Aorta (tissue), 5 donors: Measurements from ENCODE around the gene OR4B1. TPM values are rescaled to one million over a fixed set of nuclear protein-coding genes. Genes with fewer than 3 reads are reported as not detected.
A peak's percentile ranks its signal among the peaks of the same experiment; 100 is the strongest.

Source experiments
- ATAC-seq: fragments of 200-7000 bp; cut with Tn5 transposase; one replicate; pipeline ENCODE4 v1.9.1; 2022; ENCODE audit warnings: moderate library complexity; ENCODE audit not compliant: low FRiP score
- DNase-seq, 2 donors: peaks; one replicate each; pipeline ENCODE4 v3.0.0-alpha.2; 2020
- H3K27ac ChIP-seq, 2 donors: one replicate each; pipeline ENCODE4 v1.5.1; 2013; ENCODE audit warnings: low read length in 2 of 2, mild to moderate bottlenecking in 2 of 2, moderate library complexity in 2 of 2, control low read depth in 1 of 2, inconsistent platforms in 1 of 2, low read depth in 1 of 2
- H3K27me3 ChIP-seq, 2 donors: one replicate each; pipeline ENCODE4 v1.6.1; 2013; ENCODE audit warnings: control low read depth in 1 of 2, low read length in 1 of 2, mild to moderate bottlenecking in 1 of 2, moderate library complexity in 1 of 2; ENCODE audit not compliant: insufficient read depth in 2 of 2, control insufficient read depth in 1 of 2
- H3K36me3 ChIP-seq, 2 donors: one replicate each; pipeline ENCODE4 v1.6.1; 2013; ENCODE audit warnings: control low read depth in 1 of 2, low read length in 1 of 2, mild to moderate bottlenecking in 1 of 2; ENCODE audit not compliant: insufficient read depth in 2 of 2, control insufficient read depth in 1 of 2
- H3K4me1 ChIP-seq, 2 donors: one replicate each; pipeline ENCODE4 v1.6.1; 2013; ENCODE audit warnings: low read length in 2 of 2, control low read depth in 1 of 2, mild to moderate bottlenecking in 1 of 2, moderate library complexity in 1 of 2; ENCODE audit not compliant: insufficient read depth in 2 of 2, control insufficient read depth in 1 of 2
- H3K4me3 ChIP-seq, 2 donors: one replicate each; pipeline ENCODE4 v1.5.1; 2013; ENCODE audit warnings: low read length in 2 of 2, control low read depth in 1 of 2, mild to moderate bottlenecking in 1 of 2
- H3K9me3 ChIP-seq: one replicate; pipeline ENCODE4 v1.6.1; 2013; ENCODE audit warnings: mild to moderate bottlenecking, low read length; ENCODE audit not compliant: control insufficient read depth
- WGBS, 2 donors: extraction: QIAGEN DNeasy Blood & Tissue Kit; methylation state at CpG; one replicate each; pipeline ENCODE4 v1.1.7; 2013; 5-methylcytosine and 5-hydroxymethylcytosine counted together
- intact Hi-C, 2 donors: fragments of 100-400 bp; cut with DNase I; formaldehyde crosslinking; loops; one replicate each; pipeline versions ENCODE4 v1.14.2 to v1.15.0; 2022
- long read RNA-seq, 2 donors: library from polyadenylated mRNA; unstranded; transcript quantifications; one replicate each; pipeline ENCODE4 v2.0.0, GENCODE V29; 2020 to 2021
- polyA plus RNA-seq, 2 donors: library from polyadenylated mRNA; stranded (reverse); fragments of 200-250 nt; gene quantifications; one replicate each; pipeline ENCODE4 v1.2.3, GENCODE V29; 2013
- total RNA-seq, 2 donors: library from RNA; stranded (reverse); fragmentation: NEBNext Ultra II Directional; extraction: Animal tissue kit (Norgen Biotek cat#: 25700); gene quantifications; one replicate each; pipeline ENCODE4 v1.2.1, GENCODE V29; 2021
- donor health status: healthy with polysubstance abuse.
- donor health status: Bipolar disorder and iron deficiency.
- donor health status: DM: no; HTN: no; CAD: no.
- donor health status: DM: no; HTN: no; CAD: no.
- donor health status: DM: yes; HTN: yes; CAD: no.

Gene OR4B1
- not detected for total RNA-seq
- polyA plus RNA-seq: not detected
- long read RNA-seq, donor 1: 0 reads
- long read RNA-seq, donor 2: 0 reads

GRCh38 chr11:48216510-48216909 lies at the start of gene OR4B1:
Gene OR4B1 (plus strand): TSS chr11:48216810. CDS start chr11:48216810, 0 bp downstream.
- intact Hi-C loops: no loop called here
- H3K9me3 ChIP-seq: peaks cover 3% of the 10 kb centered on the region
- no peak within 1 kb of the TSS for H3K27ac ChIP-seq
- H3K4me3 ChIP-seq: no peak within 1 kb of the TSS
- no peak for ATAC-seq
- H3K27me3 ChIP-seq: no peaks in the 10 kb centered on the region
- H3K4me1 ChIP-seq: no peaks in the 10 kb centered on the region
- 45 to 81% methylated on average over 2 of the region's 2 CpGs for WGBS, 2 donors
- no peak for DNase-seq
- H3K36me3 ChIP-seq: no peaks in the 10 kb centered on the region

- no peak overlapping the region for H3K4me3 ChIP-seq
- H3K27me3 ChIP-seq: no peaks in the 10 kb centered on the region
- no peak for ATAC-seq
- no peak for DNase-seq
- no peaks in the 10 kb centered on the region for H3K9me3 ChIP-seq
- no peaks in the 10 kb centered on the region for H3K4me1 ChIP-seq
- intact Hi-C loops: no loop called here
- peaks cover 0 to 3% of the 10 kb centered on the region in 2 donors for H3K36me3 ChIP-seq
- no peak overlapping the region for H3K27ac ChIP-seq
- 81 to 88% methylated on average over 6 of the region's 6 CpGs for WGBS, 2 donors
These were observed 49.2 kb upstream of the OR4B1 start for GRCh38 chr11:48167380-48167779.

GRCh38 chr11:48168815-48169214 lies 47.8 kb upstream of the OR4B1 start:
- Histone ChIP-seq H3K27me3 (no peaks in the 10 kb centered on the region), H3K27ac (no peak overlapping the region), H3K4me1 (no peaks in the 10 kb centered on the region), H3K36me3 (peaks cover 0 to 3% of the 10 kb centered on the region in 2 donors), H3K4me3 (no peak overlapping the region), H3K9me3 (no peaks in the 10 kb centered on the region)
- intact Hi-C loops: no loop called here
- ATAC-seq (no peak), DNase-seq (no peak)
- WGBS, 2 donors: 89 to 92% methylated on average over 6 of the region's 6 CpGs

GRCh38 chr11:48169259-48169658 lies 47.4 kb upstream of the OR4B1 start:
- no peak overlapping the region for H3K27ac ChIP-seq
- H3K9me3 ChIP-seq: no peaks in the 10 kb centered on the region
- ATAC-seq (no peak), DNase-seq (no peak)
- H3K36me3 ChIP-seq: no peaks in the 10 kb centered on the region
- no peak overlapping the region for H3K4me3 ChIP-seq
- 62 to 74% methylated on average over 6 of the region's 6 CpGs for WGBS, 2 donors
- no peaks in the 10 kb centered on the region for H3K27me3 ChIP-seq
- intact Hi-C loops: no loop called here
- H3K4me1 ChIP-seq: no peaks in the 10 kb centered on the region

- DNase-seq (peak in 1 of 2 donors; percentile 52), ATAC-seq (no peak)
- Histone ChIP-seq H3K4me3 (no peak overlapping the region), H3K27ac (no peak overlapping the region), H3K27me3 (no peaks in the 10 kb centered on the region), H3K4me1 (no peaks in the 10 kb centered on the region), H3K9me3 (no peaks in the 10 kb centered on the region), H3K36me3 (no peaks in the 10 kb centered on the region)
- intact Hi-C loops: no loop called here
- 58 to 68% methylated on average over 7 of the region's 7 CpGs for WGBS, 2 donors
These were observed 46.9 kb upstream of the OR4B1 start for GRCh38 chr11:48169717-48170116.

GRCh38 chr11:48170241-48171233 lies 46.1 kb upstream of the OR4B1 start:
- peak in 1 of 2 donors; percentile 50 for DNase-seq
- H3K27me3 ChIP-seq: no peaks in the 10 kb centered on the region
- H3K4me1 ChIP-seq: no peaks in the 10 kb centered on the region
- peak; percentile 49 for ATAC-seq
- no peaks in the 10 kb centered on the region for H3K9me3 ChIP-seq
- intact Hi-C loops: no loop called here
- 37 to 44% methylated on average over 10 of the region's 10 CpGs for WGBS, 2 donors
- no peaks in the 10 kb centered on the region for H3K36me3 ChIP-seq
- no peak overlapping the region for H3K4me3 ChIP-seq
- no peak overlapping the region for H3K27ac ChIP-seq

GRCh38 chr11:48172818-48173609 lies 43.6 kb upstream of the OR4B1 start:
- Histone ChIP-seq H3K36me3 (no peaks in the 10 kb centered on the region), H3K27ac (no peak overlapping the region), H3K4me3 (no peak overlapping the region), H3K4me1 (no peaks in the 10 kb centered on the region), H3K27me3 (no peaks in the 10 kb centered on the region), H3K9me3 (no peaks in the 10 kb centered on the region)
- 24 to 25% methylated on average over 14 of the region's 14 CpGs for WGBS, 2 donors
- ATAC-seq (peak; percentile 81), DNase-seq (peak; percentile 75 to 81)
- intact Hi-C loops: no loop called here

- no peak for ATAC-seq
- no peak for DNase-seq
- 72 to 78% methylated on average over 4 of the region's 4 CpGs for WGBS, 2 donors
These were observed 38.9 kb upstream of the OR4B1 start for GRCh38 chr11:48177661-48178060.

More at GRCh38 chr11:48177661-48178060, 38.9 kb upstream of the OR4B1 start:
- Histone ChIP-seq H3K4me1 (no peaks in the 10 kb centered on the region), H3K36me3 (no peaks in the 10 kb centered on the region), H3K27ac (no peak overlapping the region), H3K27me3 (no peaks in the 10 kb centered on the region), H3K4me3 (no peak overlapping the region), H3K9me3 (no peaks in the 10 kb centered on the region)
- intact Hi-C loops: no loop called here
